NB4 (cell line): Measurements from ENCODE around the gene PSKH1.

Source experiments
- DNase-seq: peaks from one replicate; pipeline ENCODE4 v3.0.0; 2010; ENCODE audit warnings: low read depth
- H3K4me3 ChIP-seq: one replicate; pipeline ENCODE4 v1.5.1; 2011; ENCODE audit warnings: mild to moderate bottlenecking, low read depth, low read length, moderate library complexity
- MAX ChIP-seq: IDR thresholded peaks from 2 replicates; pipeline ENCODE4 v1.6.1; 2011; ENCODE audit warnings: low read depth, low read length
- MYC ChIP-seq: IDR thresholded peaks from 2 replicates; pipeline ENCODE4 v1.6.1; 2011; ENCODE audit warnings: low read depth, low read length
- POLR2A ChIP-seq: IDR thresholded peaks from 2 replicates; pipeline ENCODE4 v1.6.1; 2011; ENCODE audit warnings: mild to moderate bottlenecking; ENCODE audit not compliant: insufficient read length; ENCODE audit errors: extremely low read depth
- TF ChIP-seq, protein P1 (sequence below): IDR thresholded peaks from one replicate; pipeline ENCODE4 v1.5.1; 2012; ENCODE audit warnings: low read depth, low read length

Gene PSKH1

DNA sequence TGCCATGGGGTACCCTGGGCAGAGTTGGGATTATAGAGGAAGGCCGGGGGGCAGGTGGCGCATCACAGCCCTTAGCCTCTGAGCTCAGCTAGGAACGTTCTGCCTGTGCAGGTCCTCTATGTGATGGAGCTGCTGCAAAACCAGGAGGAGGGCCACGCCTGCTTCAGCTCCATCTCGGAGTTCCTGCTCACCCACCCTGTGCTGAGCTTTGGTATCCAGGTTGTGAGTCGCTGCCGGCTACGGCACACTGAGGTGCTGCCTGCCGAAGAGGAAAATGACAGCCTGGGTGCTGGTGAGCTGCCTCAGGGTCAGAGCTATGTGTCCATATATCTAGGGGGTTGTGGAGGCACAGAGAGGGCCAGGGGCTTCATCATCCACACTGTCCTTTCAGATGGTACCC is 14.2 kb upstream of the PSKH1 start:
- TF ChIP-seq MAX (no peak), POLR2A (no peak), MYC (no peak)
- TF ChIP-seq, protein P1, sequence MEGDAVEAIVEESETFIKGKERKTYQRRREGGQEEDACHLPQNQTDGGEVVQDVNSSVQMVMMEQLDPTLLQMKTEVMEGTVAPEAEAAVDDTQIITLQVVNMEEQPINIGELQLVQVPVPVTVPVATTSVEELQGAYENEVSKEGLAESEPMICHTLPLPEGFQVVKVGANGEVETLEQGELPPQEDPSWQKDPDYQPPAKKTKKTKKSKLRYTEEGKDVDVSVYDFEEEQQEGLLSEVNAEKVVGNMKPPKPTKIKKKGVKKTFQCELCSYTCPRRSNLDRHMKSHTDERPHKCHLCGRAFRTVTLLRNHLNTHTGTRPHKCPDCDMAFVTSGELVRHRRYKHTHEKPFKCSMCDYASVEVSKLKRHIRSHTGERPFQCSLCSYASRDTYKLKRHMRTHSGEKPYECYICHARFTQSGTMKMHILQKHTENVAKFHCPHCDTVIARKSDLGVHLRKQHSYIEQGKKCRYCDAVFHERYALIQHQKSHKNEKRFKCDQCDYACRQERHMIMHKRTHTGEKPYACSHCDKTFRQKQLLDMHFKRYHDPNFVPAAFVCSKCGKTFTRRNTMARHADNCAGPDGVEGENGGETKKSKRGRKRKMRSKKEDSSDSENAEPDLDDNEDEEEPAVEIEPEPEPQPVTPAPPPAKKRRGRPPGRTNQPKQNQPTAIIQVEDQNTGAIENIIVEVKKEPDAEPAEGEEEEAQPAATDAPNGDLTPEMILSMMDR: no peak
- no peak overlapping the region for H3K4me3 ChIP-seq
- DNase-seq: no peak

- DNase-seq: no peak
- H3K4me3 ChIP-seq: no peak overlapping the region
- no peak for TF ChIP-seq POLR2A
- TF ChIP-seq, protein P1: no peak
- no peak for TF ChIP-seq MAX
- TF ChIP-seq MYC: no peak
Measured at GRCh38 chr16:67879462-67879861, 13.6 kb upstream of the PSKH1 start.

DNA sequence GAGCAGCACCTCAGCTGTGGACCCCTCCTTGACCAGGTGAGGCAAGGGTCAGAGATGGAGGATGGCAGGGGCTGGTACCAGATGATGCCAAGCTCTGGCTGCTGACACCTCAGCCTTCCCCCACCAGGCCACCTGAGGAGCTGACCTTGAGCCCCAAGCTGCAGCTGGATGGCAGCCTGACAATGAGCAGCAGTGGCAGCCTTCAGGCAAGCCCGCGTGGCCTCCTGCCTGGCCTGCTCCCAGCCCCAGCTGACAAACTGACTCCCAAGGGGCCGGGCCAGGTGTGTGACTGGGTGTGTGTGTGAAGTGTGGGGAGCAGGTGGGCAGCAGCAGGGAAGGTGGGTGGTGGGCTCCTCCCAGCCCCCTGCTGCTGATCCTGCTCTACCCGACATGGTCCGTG is 13.1 kb upstream of the PSKH1 start:
- H3K4me3 ChIP-seq: no peak overlapping the region
- TF ChIP-seq POLR2A (no peak), MYC (no peak), MAX (no peak)
- TF ChIP-seq, protein P1: no peak
- no peak for DNase-seq

- TF ChIP-seq, protein P1: no peak
- no peak for TF ChIP-seq POLR2A
- no peak for TF ChIP-seq MAX
- TF ChIP-seq MYC: no peak
- H3K4me3 ChIP-seq: no peak overlapping the region
Measured at GRCh38 chr16:67880584-67880983, 12.5 kb upstream of the PSKH1 start.

GRCh38 chr16:67881621-67882161 is 11.4 kb upstream of the PSKH1 start:
- H3K4me3 ChIP-seq: no peak overlapping the region
- DNase-seq: no peak
- TF ChIP-seq POLR2A (no peak), MYC (no peak), MAX (no peak)
- TF ChIP-seq, protein P1: no peak

More at GRCh38 chr16:67880584-67880983, 12.5 kb upstream of the PSKH1 start:
- no peak for DNase-seq
